Right atrium auricular region (tissue), 2 donors: ENCODE results near the gene COL23A1. TPM values are rescaled to one million over a fixed set of nuclear protein-coding genes. Genes with fewer than 3 reads are reported as not detected.
A peak's percentile ranks its signal among the peaks of the same experiment; 100 is the strongest.

ENCODE experiments used
- DNase-seq: peaks from one replicate; pipeline ENCODE4 v3.0.0-alpha.2; 2019; ENCODE audit warnings: low spot score
- H3K27ac ChIP-seq, 2 donors: fragments of 200-600 bp; sonication (generic); 1 replicate in 1 of 2; 2 replicates in 1 of 2; pipeline ENCODE4 v1.5.1; 2016 to 2019
- H3K27me3 ChIP-seq, 2 donors: fragments of 200-600 bp; sonication (generic); one replicate each; pipeline versions ENCODE4 v1.5.1 to v1.6.0; 2017 to 2019
- H3K36me3 ChIP-seq: fragments of 200-600 bp; sonication (generic); one replicate; pipeline ENCODE4 v1.5.1; 2016
- H3K4me1 ChIP-seq, 2 donors: fragments of 200-600 bp; sonication (generic); one replicate each; pipeline versions ENCODE4 v1.5.1 to v1.6.0; 2017 to 2019
- H3K4me3 ChIP-seq, 2 donors: fragments of 200-600 bp; sonication (generic); 1 replicate in 1 of 2; 2 replicates in 1 of 2; pipeline ENCODE4 v1.5.1; 2017 to 2019; ENCODE audit warnings: mild to moderate bottlenecking in 1 of 2, moderate library complexity in 1 of 2
- H3K9me3 ChIP-seq, 2 donors: fragments of 200-600 bp; sonication (generic); one replicate each; pipeline ENCODE4 v1.5.1; 2019
- CTCF ChIP-seq, 2 donors: fragments of 200-600 bp; sonication (generic); IDR thresholded peaks; one replicate each; pipeline ENCODE4 v1.5.1; 2019; ENCODE audit warnings: antibody characterized with exemption in 2 of 2
- total RNA-seq, 2 donors: library from RNA; depleted of rRNA; stranded (reverse); fragments of >200 nt; gene quantifications; one replicate each; pipeline ENCODE4 v1.1.0, GENCODE V29; 2016

COL23A1 gene
- total RNA-seq, 2 donors from 2014 or later, result 5.7 to 6.8 TPM

DNA sequence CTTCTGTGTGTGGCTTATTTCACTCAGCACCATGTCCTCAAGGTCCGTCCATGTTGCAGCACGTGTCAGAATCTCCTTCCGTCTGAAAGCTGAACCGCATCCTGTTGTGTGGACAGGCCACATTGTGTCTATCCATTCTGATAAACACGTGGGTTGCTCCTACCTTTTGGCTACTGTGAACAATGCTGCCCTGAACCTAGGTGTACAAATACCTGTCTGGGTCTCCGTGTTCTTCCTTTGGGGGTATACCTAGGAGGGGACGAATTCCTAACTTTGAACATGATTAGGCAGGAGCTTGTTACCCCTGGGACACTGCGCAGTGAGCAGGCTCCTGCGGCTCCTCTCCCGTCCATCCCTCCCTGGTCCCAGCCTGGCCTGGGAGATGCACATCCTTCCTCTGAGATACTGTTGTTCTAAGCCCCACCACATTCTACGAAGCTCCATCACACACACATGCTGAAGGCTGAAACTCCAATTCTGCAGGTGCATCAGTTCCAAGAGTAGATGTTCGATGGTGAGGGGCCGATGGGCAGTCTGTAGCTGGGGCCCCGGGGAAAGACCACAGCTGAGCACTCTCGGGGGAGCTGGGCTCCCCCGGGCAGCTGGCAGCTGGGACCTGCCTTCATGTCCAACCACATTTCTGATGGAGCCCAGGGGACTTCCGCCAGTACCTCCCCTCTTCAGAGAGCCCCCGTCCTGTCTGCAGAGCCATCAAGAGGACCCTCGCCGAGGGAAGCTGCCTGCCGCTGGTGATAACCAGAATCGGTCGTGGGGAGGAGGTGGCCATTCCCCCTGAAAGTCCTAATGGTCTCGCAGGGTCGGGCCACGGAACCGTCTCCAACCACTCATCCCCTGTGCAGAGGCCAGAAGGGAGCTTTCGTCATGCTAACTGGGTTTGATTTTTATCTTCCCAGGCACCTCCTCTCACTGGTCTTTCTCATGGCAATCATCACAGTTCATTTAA lies 120.9 kb downstream of the COL23A1 start:
- Histone ChIP-seq H3K27ac (no peak overlapping the region), H3K4me1 (peaks cover 0 to 18% of the 10 kb centered on the region in 2 donors), H3K36me3 (no peaks in the 10 kb centered on the region), H3K4me3 (no peak overlapping the region), H3K9me3 (no peaks in the 10 kb centered on the region), H3K27me3 (no peaks in the 10 kb centered on the region)
- TF ChIP-seq CTCF (IDR thresholded peaks at IDR 0.05), result no peak
- no peak for DNase-seq

- Histone ChIP-seq H3K4me1 (peaks cover 0 to 18% of the 10 kb centered on the region in 2 donors), H3K27ac (peak overlapping the region; percentile 10 to 26), H3K36me3 (no peaks in the 10 kb centered on the region), H3K9me3 (no peaks in the 10 kb centered on the region), H3K27me3 (no peaks in the 10 kb centered on the region), H3K4me3 (peak overlapping the region in 1 of 2 donors; percentile 10)
- DNase-seq, result no peak
- no peak for TF ChIP-seq CTCF (IDR thresholded peaks at IDR 0.05)
Measured at GRCh38 chr5:178468196-178468685, 122.0 kb downstream of the COL23A1 start.

DNA sequence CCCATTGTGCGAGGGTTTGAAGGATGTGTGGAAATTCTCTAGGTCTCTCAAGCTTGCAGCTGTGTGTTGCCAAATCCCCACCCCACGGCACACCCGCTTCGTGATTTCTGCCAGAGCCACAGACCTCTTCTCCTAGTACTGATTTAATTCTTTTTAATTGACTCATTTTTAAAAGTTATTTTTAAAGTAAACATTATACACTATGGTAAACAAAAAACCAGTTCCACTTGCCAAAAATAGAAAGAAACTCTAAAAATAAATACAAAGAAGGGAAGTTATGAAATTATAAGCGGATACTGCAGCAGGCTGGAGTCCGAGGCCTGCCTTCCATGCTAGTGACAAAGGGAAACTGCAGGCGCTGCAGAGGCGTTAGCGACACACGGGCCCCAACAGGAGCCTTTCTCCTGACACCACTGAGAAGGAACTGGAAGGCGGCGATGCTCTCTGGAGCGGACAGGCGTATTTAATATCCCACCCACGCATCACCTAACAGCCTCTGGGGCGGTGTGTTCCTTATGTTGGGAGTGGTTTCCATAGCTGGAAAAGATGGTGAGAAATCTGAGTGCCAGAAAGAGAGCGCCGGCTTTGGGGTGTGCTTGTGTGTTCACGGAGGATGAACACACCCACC lies 122.5 kb downstream of the COL23A1 start:
- no peak for TF ChIP-seq CTCF (IDR thresholded peaks at IDR 0.05)
- Histone ChIP-seq H3K4me1 (peaks cover 0 to 18% of the 10 kb centered on the region in 2 donors), H3K27me3 (no peaks in the 10 kb centered on the region), H3K36me3 (no peaks in the 10 kb centered on the region), H3K4me3 (peak overlapping the region in 1 of 2 donors; percentile 10), H3K27ac (peak overlapping the region; percentile 10 to 26), H3K9me3 (no peaks in the 10 kb centered on the region)
- no peak for DNase-seq

DNA sequence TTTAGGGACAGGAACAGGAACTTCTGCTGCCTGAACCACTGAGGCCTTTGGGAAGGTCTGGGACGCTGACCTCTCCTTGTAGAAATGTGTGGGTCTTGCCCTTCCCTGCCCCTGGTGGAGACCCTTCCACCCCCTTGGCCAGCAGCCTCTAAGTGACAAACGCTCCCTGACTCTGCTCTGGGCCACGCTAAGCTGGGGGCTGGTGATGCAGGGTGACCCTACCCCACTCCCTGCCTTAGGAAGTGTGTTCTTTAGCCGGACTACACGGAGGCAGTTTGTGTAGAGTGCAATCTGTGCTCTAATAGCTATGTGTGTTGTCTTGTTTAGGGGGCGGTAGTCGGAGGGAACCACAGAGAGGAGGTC lies 123.0 kb downstream of the COL23A1 start:
- no peak for DNase-seq
- no peaks in the 10 kb centered on the region for H3K9me3 ChIP-seq
- no peaks in the 10 kb centered on the region for H3K36me3 ChIP-seq
- peak overlapping the region; percentile 10 to 26 for H3K27ac ChIP-seq
- TF ChIP-seq CTCF (IDR thresholded peaks at IDR 0.05), result no peak
- peaks cover 0 to 18% of the 10 kb centered on the region in 2 donors for H3K4me1 ChIP-seq
- no peaks in the 10 kb centered on the region for H3K27me3 ChIP-seq
- no peak overlapping the region for H3K4me3 ChIP-seq

GRCh38 chr5:178466342-178466741 lies 123.9 kb downstream of the COL23A1 start:
- TF ChIP-seq CTCF (IDR thresholded peaks at IDR 0.05), result no peak
- H3K27me3 ChIP-seq, result no peaks in the 10 kb centered on the region
- no peak overlapping the region for H3K27ac ChIP-seq
- H3K4me1 ChIP-seq, result peaks cover 0 to 21% of the 10 kb centered on the region in 2 donors
- no peaks in the 10 kb centered on the region for H3K9me3 ChIP-seq
- H3K4me3 ChIP-seq, result no peak overlapping the region
- DNase-seq, result no peak
- no peaks in the 10 kb centered on the region for H3K36me3 ChIP-seq
